ENCODE measurements around the gene TMED4. TPM values are rescaled to one million over a fixed set of nuclear protein-coding genes. Genes with fewer than 3 reads are reported as not detected.

TMED4 gene
- total RNA-seq, 1 experiment from 2014 or later: 115 TPM

DNA sequence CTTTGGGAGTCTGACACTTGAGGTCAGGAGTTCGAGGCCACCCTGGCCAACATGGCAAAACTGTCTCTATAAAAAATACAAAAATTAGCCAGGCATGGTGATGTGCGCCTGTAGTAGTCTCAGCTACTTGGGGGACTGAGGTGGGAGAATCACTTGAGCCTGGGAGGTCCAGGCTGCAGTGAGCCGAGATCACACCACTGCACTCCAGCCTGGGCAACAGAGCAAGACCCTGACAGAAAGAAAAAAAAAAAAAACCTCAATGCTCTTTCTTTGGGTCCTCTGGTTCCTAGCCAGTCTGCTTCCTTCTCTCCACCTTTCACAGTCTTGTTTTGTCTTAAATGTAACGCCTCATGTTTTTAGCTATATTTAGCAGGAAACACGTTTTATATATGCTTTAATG lies 33.8 kb upstream of the TMED4 start:
- intact Hi-C loops (cut with micrococcal nuclease; ENCODE audit: unreplicated experiment): no loop called here
- BruUV-seq (replicated peaks): no TSS peak
- TF ChIP-seq, protein P1, sequence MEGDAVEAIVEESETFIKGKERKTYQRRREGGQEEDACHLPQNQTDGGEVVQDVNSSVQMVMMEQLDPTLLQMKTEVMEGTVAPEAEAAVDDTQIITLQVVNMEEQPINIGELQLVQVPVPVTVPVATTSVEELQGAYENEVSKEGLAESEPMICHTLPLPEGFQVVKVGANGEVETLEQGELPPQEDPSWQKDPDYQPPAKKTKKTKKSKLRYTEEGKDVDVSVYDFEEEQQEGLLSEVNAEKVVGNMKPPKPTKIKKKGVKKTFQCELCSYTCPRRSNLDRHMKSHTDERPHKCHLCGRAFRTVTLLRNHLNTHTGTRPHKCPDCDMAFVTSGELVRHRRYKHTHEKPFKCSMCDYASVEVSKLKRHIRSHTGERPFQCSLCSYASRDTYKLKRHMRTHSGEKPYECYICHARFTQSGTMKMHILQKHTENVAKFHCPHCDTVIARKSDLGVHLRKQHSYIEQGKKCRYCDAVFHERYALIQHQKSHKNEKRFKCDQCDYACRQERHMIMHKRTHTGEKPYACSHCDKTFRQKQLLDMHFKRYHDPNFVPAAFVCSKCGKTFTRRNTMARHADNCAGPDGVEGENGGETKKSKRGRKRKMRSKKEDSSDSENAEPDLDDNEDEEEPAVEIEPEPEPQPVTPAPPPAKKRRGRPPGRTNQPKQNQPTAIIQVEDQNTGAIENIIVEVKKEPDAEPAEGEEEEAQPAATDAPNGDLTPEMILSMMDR (IDR thresholded peaks at IDR 0.05; ENCODE audit: unreplicated experiment): no peak
- Mint-ChIP-seq H3K27ac (ENCODE audit: unreplicated experiment) (peak overlapping the region; percentile 14), H3K27me3 (ENCODE audit: unreplicated experiment) (no peaks in the 10 kb centered on the region), H3K9me3 (ENCODE audit: low read depth, unreplicated experiment) (no peaks in the 10 kb centered on the region), H3K4me1 (ENCODE audit: low read depth, unreplicated experiment) (peaks cover 53% of the 10 kb centered on the region), H3K4me3 (ENCODE audit: low read depth, unreplicated experiment) (no peak overlapping the region), H3K36me3 (ENCODE audit: insufficient read depth, unreplicated experiment) (peaks cover 27% of the 10 kb centered on the region)
- no peak for DNase-seq
- CTCF ChIA-PET: interaction anchor here (0.7 kb wide), 1 partner anchor 34 kb away, joined by 3 read pairs; no protein-coding TSS in a partner anchor

DNA sequence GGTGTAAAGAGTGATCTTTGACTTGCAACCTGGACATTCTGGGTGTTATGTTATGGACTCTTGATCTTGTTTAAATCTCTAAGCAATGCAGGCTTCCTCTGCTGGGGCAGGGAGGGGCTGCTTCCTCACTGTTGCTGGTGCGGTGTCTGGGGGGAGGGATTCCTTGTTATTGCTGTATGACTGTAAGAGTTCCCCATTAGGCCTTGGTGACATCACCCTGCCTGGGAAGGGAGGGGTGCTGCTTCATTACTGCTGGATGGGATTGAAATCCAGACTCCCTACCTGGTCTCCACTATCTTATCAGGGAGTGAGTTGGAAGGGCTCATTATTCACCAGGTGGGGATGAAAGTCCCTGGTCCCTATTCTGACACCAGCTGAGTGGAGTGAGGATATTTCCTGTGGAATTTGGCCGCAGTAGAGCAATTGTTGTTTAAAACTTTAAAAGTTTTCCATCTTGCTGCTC lies 33.1 kb upstream of the TMED4 start:
- Mint-ChIP-seq H3K27me3 (ENCODE audit: unreplicated experiment) (no peaks in the 10 kb centered on the region), H3K36me3 (ENCODE audit: insufficient read depth, unreplicated experiment) (peaks cover 33% of the 10 kb centered on the region), H3K27ac (ENCODE audit: unreplicated experiment) (peak overlapping the region; percentile 53), H3K9me3 (ENCODE audit: low read depth, unreplicated experiment) (no peaks in the 10 kb centered on the region), H3K4me3 (ENCODE audit: low read depth, unreplicated experiment) (no peak overlapping the region), H3K4me1 (ENCODE audit: low read depth, unreplicated experiment) (peaks cover 50% of the 10 kb centered on the region)
- CTCF ChIA-PET: interaction anchor here (0.7 to 1.0 kb wide), 2 partner anchors 10 to 19 kb away, joined by 3 to 8 read pairs; no protein-coding TSS in a partner anchor
- intact Hi-C loops (cut with micrococcal nuclease; ENCODE audit: unreplicated experiment): no loop called here
- BruUV-seq (replicated peaks): no TSS peak
- TF ChIP-seq, protein P1 (IDR thresholded peaks at IDR 0.05; ENCODE audit: unreplicated experiment): no peak
- DNase-seq: no peak

DNA sequence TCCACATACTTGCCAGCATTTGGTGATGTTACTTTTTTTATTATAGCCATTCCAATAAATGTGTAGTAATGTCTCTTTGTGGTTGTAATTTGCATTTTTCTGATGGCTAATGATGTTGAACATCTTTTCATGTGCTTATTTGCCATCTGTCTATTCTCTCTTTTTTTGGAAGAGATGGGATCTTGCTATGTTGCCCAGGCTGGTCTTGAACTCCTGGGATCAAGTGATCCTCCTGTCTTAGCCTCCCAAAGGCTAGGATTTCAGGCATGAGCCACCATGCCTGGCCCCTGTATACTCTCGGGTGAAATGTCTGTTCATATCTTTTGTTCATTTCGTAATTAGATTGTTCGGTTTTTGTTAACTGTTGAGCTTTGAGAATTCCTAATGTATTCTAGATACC lies 27.8 kb upstream of the TMED4 start:
- Mint-ChIP-seq H3K4me1 (ENCODE audit: low read depth, unreplicated experiment) (peaks cover 25% of the 10 kb centered on the region), H3K9me3 (ENCODE audit: low read depth, unreplicated experiment) (no peaks in the 10 kb centered on the region), H3K27ac (ENCODE audit: unreplicated experiment) (no peak overlapping the region), H3K36me3 (ENCODE audit: insufficient read depth, unreplicated experiment) (peaks cover 68% of the 10 kb centered on the region), H3K4me3 (ENCODE audit: low read depth, unreplicated experiment) (no peak overlapping the region), H3K27me3 (ENCODE audit: unreplicated experiment) (no peaks in the 10 kb centered on the region)
- CTCF ChIA-PET: interaction anchor here (1.8 kb wide), 1 partner anchor 24 kb away, joined by 5 read pairs; no protein-coding TSS in a partner anchor
- intact Hi-C loops (cut with micrococcal nuclease; ENCODE audit: unreplicated experiment): no loop called here
- BruUV-seq (replicated peaks): no TSS peak
- TF ChIP-seq, protein P1 (IDR thresholded peaks at IDR 0.05; ENCODE audit: unreplicated experiment): no peak
- no peak for DNase-seq

DNA sequence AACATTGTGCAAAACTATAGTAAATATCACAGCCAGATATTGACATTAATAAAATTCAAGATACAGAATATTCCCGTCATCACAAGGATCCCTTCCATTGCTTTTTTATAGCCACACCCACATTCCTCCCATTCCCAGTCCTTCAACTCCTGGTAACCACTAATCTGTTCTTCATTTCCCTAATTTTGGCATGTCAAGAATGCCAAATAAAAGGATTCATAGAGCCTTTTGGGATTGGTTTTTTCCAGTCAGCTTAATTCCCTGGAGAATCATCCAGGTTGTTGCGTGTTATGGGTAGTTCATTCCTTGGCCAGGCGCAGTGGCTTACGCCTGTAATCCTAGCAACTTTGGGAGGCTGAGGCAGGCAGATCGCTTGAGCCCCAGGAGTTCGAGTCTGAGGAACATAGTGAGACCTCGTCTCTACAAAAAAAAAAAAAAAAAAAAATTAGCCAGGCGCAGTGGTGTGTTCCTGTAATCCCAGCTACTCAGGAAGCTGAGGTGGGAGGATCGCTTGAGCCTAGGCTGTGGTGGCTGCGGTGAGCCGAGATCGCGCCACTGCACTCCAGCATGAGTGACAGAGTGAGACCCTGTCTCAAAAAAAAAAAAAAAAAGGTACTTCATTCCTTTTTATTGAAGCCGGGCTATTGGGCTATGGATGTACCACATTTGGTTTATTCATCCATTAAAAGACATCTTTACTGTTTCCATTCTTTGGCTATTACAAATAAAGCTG lies 27.1 kb upstream of the TMED4 start:
- no peak for DNase-seq
- CTCF ChIA-PET: interaction anchor here (0.7 kb wide), 1 partner anchor 257 kb away, joined by 3 read pairs; no protein-coding TSS in a partner anchor
- TF ChIP-seq, protein P1 (IDR thresholded peaks at IDR 0.05; ENCODE audit: unreplicated experiment): no peak
- H3K27ac Mint-ChIP-seq (ENCODE audit: unreplicated experiment): peak overlapping the region; percentile 95
- no peak overlapping the region for H3K4me3 Mint-ChIP-seq (ENCODE audit: low read depth, unreplicated experiment)
- peaks cover 18% of the 10 kb centered on the region for H3K4me1 Mint-ChIP-seq (ENCODE audit: low read depth, unreplicated experiment)
- BruUV-seq (replicated peaks): no TSS peak
- peaks cover 68% of the 10 kb centered on the region for H3K36me3 Mint-ChIP-seq (ENCODE audit: insufficient read depth, unreplicated experiment)
- intact Hi-C loops (cut with micrococcal nuclease; ENCODE audit: unreplicated experiment): no loop called here
- H3K9me3 Mint-ChIP-seq (ENCODE audit: low read depth, unreplicated experiment): no peaks in the 10 kb centered on the region
- no peaks in the 10 kb centered on the region for H3K27me3 Mint-ChIP-seq (ENCODE audit: unreplicated experiment)
